GM21619 (cell line): ENCODE results near the gene SELENOI.
"Not testable (repeated sequence)": the region's sequence is repeated elsewhere in the genome, so short reads cannot be mapped to it uniquely, and the experiment has no call there.

Source experiments
- ATAC-seq: cut with Tn5 transposase; IDR thresholded peaks from one replicate; pipeline ENCODE4 v1.9.1; 2021; ENCODE audit not compliant: unreplicated experiment

Gene SELENOI

GRCh38 chr2:26355038-26355995 lies 9.4 kb downstream of the SELENOI start:
- no peak for ATAC-seq

GRCh38 chr2:26356111-26356510 lies 10.2 kb downstream of the SELENOI start:
- no peak for ATAC-seq

- no peak for ATAC-seq
Measured at GRCh38 chr2:26356771-26357170, 10.8 kb downstream of the SELENOI start.

GRCh38 chr2:26359886-26360473 lies 14.0 kb downstream of the SELENOI start:
- no peak for ATAC-seq

- no peak for ATAC-seq
Measured at GRCh38 chr2:26363323-26363722, 17.4 kb downstream of the SELENOI start.

- ATAC-seq, result no peak
Measured at GRCh38 chr2:26363958-26364357, 18.0 kb downstream of the SELENOI start.

- no peak for ATAC-seq
Measured at GRCh38 chr2:26364669-26365068, 18.7 kb downstream of the SELENOI start.

- ATAC-seq, result no peak
Measured at GRCh38 chr2:26366957-26367356, 21.0 kb downstream of the SELENOI start.

- ATAC-seq, result not testable (repeated sequence)
Measured at GRCh38 chr2:26369664-26370063, 23.7 kb downstream of the SELENOI start.

GRCh38 chr2:26370909-26371308 lies 25.0 kb downstream of the SELENOI start:
- not testable (repeated sequence) for ATAC-seq

GRCh38 chr2:26376799-26377198 lies 30.9 kb downstream of the SELENOI start:
- no peak for ATAC-seq

GRCh38 chr2:26380281-26380680 lies 34.3 kb downstream of the SELENOI start:
- ATAC-seq, result no peak

GRCh38 chr2:26382564-26382963 lies 36.6 kb downstream of the SELENOI start:
- ATAC-seq, result no peak

GRCh38 chr2:26384183-26384582 lies 38.2 kb downstream of the SELENOI start:
- no peak for ATAC-seq

- no peak for ATAC-seq
Measured at GRCh38 chr2:26384597-26384996, 38.7 kb downstream of the SELENOI start.

- ATAC-seq, result no peak
Measured at GRCh38 chr2:26387189-26387588, 41.2 kb downstream of the SELENOI start.

- no peak for ATAC-seq
Measured at GRCh38 chr2:26394694-26395093, 48.8 kb downstream of the SELENOI start.

- ATAC-seq, result no peak
Measured at GRCh38 chr2:26395394-26395793, 49.5 kb downstream of the SELENOI start.

GRCh38 chr2:26396734-26397298 lies 50.9 kb downstream of the SELENOI start:
- no peak for ATAC-seq

GRCh38 chr2:26399771-26400376 lies 53.9 kb downstream of the SELENOI start:
- no peak for ATAC-seq

- no peak for ATAC-seq
Measured at GRCh38 chr2:26400723-26401122, 54.8 kb downstream of the SELENOI start.
